Right lobe of liver (tissue), 4 donors: ENCODE data around the gene ACO2.

ENCODE experiments used
- CTCF ChIP-seq, 4 donors: fragments of 200-600 bp in 3 of 4; fragments of 450-650 bp in 1 of 4; IDR thresholded peaks; one replicate each; pipeline versions ENCODE4 v1.5.1 to v1.8.0; 2016 to 2022; ENCODE audit warnings: antibody characterized with exemption in 4 of 4, mild to moderate bottlenecking in 2 of 4
- POLR2A ChIP-seq: fragments of 450-650 bp; IDR thresholded peaks from one replicate; pipeline ENCODE4 v1.6.1; 2017; ENCODE audit warnings: antibody characterized with exemption, mild to moderate bottlenecking
- donor health status: DM: no; HTN: no; CAD: no.
- donor health status: DM: no; HTN: no; CAD: no.
- donor health status: DM: no; HTN: yes; CAD: no.

- TF ChIP-seq POLR2A (no peak), CTCF (IDR thresholded peaks at IDR 0.05) (no peak)
Observed at GRCh38 chr22:41524809-41525449, 56.0 kb downstream of the ACO2 start.
